GM12892 (cell line): ENCODE measurements around the gene DIS3.
A peak's percentile ranks its signal among the peaks of the same experiment; 100 is the strongest.
"Not testable (repeated sequence)": the region's sequence is repeated elsewhere in the genome, so short reads cannot be mapped to it uniquely, and the experiment has no call there.

Experiments
- DNase-seq: peaks from one replicate; pipeline ENCODE4 v3.0.0; 2011; ENCODE audit not compliant: insufficient read length
- FAIRE-seq: peaks from 2 replicates; lab custom pipeline; 2011; peaks lifted over from hg19 to GRCh38; lab: Jason Lieb, UNC
- POLR2A ChIP-seq: IDR thresholded peaks from 2 replicates; pipeline ENCODE4 v1.6.1; 2011; ENCODE audit warnings: low read depth, low read length, control low read depth
- POLR2AphosphoS5 ChIP-seq: IDR thresholded peaks from 2 replicates; pipeline ENCODE4 v1.6.1; 2011; ENCODE audit warnings: low read depth, low read length, control low read depth
- TAF1 ChIP-seq: IDR thresholded peaks from 2 replicates; pipeline ENCODE4 v1.6.1; 2011; ENCODE audit warnings: low read depth, mild to moderate bottlenecking, control low read depth, low read length, borderline replicate concordance

Gene DIS3

GRCh38 chr13:72727417-72728289, 54.0 kb downstream of the DIS3 start, which contains the start of the genes BORA and MZT1:
TSS of gene BORA (plus strand) at chr13:72727923. CDS start at chr13:72728941, 1,018 bp downstream.
TSS of gene MZT1 (minus strand) at chr13:72727629. CDS start at chr13:72727602, 27 bp downstream.
- FAIRE-seq (peak; percentile 100), DNase-seq (peak; percentile 72)
- peak; percentile 88 for TF ChIP-seq POLR2AphosphoS5
- peak; percentile 55; the same call in 1 of the 2 replicates for TF ChIP-seq TAF1
- peak; percentile 92 for TF ChIP-seq POLR2A

- peak; percentile 22 for DNase-seq
- TF ChIP-seq POLR2AphosphoS5, result no peak
- TF ChIP-seq TAF1, result no peak
- no peak for TF ChIP-seq POLR2A
- peak; percentile 9 for FAIRE-seq
Observed at GRCh38 chr13:72726726-72727416, 54.8 kb downstream of the DIS3 start.

GRCh38 chr13:72726185-72726584, 55.5 kb downstream of the DIS3 start:
- not testable (repeated sequence) for DNase-seq, FAIRE-seq

- DNase-seq, result no peak
- no peak for FAIRE-seq
- no peak for TF ChIP-seq POLR2A
- no peak for TF ChIP-seq POLR2AphosphoS5
- TF ChIP-seq TAF1, result no peak
Observed at GRCh38 chr13:72716776-72717175, 64.9 kb downstream of the DIS3 start.
